GM12874 (cell line): Measurements from ENCODE around the gene SRRM4.

ENCODE experiments used
- CTCF ChIP-seq: IDR thresholded peaks from 2 replicates; pipeline ENCODE4 v1.5.1; 2011; ENCODE audit warnings: low read depth, mild to moderate bottlenecking, control low read depth, low read length, moderate library complexity; ENCODE audit not compliant: insufficient read depth

SRRM4 gene

GRCh38 chr12:119182701-119183493, 201.6 kb downstream of the SRRM4 start:
- TF ChIP-seq CTCF: no peak

DNA sequence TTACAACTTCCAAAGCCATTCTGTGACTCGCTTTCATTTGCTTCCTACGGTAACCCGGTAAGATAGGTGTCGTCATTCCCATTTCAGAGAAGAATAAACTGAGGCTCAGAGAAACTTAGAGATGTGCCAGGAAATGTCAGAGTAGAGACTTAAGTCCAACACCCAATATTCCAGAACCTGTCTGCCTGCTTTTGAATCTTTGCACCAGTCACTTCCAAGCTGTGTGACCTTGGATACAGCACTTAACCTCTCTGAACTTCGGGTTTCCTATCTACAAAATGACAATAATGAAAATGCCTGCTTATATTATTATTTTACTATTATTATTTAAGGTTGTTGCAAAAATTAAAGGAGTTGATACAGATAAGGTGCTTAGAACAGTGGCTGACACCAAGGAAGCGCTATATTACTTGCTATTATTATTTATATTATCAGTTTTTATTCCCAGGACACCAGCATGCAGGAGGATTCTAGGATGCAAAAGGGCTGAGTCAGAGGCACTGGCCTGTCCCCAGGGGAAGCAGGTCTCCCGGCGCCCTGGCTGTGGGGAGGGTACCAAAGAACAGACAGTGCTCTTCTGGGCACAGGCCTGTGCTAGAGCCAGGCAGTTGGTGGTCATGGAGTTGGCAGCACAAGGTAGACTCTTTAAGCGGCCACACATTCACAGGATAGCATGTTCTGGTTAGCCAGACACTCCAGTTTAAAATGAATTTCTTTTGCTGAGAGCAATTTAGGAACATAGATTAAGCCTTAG, 202.8 kb downstream of the SRRM4 start:
- no peak for TF ChIP-seq CTCF

- no peak for TF ChIP-seq CTCF
These were observed 213.9 kb downstream of the SRRM4 start for GRCh38 chr12:119195256-119195655.

GRCh38 chr12:119198440-119198839, 217.1 kb downstream of the SRRM4 start:
- no peak for TF ChIP-seq CTCF

DNA sequence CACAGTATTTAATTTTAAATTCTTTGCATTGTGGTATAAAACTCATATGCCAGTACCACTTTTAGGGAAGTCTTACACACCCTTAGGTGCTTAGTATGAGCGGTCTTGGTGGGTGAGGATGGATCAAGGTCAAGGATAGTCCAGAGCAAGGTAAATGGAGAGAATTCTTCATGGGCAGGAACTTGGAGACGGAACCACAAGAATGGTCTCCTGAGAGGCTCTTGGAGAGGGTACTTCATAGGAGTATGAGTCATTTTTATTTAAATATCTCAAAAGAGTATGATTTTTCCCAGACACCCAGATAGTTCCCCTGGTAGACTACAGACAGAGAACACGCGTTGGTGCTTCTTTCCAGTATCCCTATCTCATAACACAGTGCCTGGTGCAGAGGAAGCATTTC, 219.3 kb downstream of the SRRM4 start:
- no peak for TF ChIP-seq CTCF

DNA sequence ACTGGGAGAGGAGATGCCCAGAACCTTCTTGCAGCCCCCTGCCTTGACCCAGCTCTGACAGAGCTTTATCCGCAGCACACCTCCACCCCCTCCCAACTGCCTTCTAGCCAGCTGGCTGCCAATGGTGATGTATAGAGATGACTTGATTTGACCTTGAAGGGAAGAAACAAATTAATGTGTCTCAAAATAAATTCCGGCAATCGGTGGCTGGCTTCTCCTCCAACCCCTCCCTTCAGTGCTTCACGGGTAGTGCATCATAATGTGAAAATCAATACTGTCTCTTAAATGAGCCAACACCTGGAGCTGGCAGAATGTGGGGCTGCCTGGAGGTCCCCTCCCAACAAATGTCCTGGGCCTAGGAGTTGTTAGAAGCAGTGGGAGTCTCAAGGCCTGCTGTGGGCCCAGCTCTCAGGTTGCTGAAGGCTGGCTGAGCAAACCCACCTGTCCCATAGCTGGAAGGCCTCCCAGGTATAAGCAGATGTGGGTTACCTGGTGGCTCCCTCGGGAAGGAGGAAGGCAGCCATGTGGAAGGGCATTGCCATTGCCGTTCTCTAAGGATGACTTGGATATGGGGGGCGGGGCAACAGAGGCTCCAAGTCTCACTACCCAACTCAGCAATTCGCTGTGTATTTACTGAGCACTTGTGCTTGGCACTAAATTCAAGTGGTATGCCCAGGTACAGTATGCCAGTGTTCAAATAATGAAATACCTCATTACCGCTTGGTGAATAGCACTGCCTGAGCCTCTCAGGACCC, 220.6 kb downstream of the SRRM4 start:
- TF ChIP-seq CTCF: no peak

DNA sequence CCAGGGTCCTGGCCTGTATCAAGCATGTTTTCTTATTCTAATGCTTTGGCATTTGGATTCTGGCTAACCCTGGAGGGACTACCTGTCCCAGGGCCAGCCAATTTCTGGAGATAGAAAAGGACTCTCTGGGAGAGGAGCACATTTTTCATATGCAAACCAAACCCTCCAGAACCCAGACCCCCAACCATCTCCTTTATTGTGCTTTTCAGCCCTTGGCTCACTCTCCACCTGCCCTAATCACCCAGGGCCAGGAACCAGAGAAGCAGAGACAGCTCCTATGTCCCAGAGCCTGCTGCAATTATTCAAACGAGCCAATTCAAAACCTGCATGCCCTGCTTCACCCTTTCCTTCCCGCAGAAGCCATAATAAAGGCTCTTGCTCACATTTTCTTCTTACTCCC, 221.2 kb downstream of the SRRM4 start:
- no peak for TF ChIP-seq CTCF
